Natural killer cell (primary cell): ENCODE results near the gene SLX9. TPM values are rescaled to one million over a fixed set of nuclear protein-coding genes. Genes with fewer than 3 reads are reported as not detected.

ENCODE experiments used
- ATAC-seq, 3 donors: fragments of 150-1000 bp in 2 of 3; fragments of 200-7000 bp in 1 of 3; cut with Tn5 transposase; 1 replicate in 1 of 3; 2 replicates in 2 of 3; pipeline ENCODE4 v1.10.0; 2021; ENCODE audit warnings: mild to moderate bottlenecking in 2 of 3, moderate library complexity in 2 of 3
- DNase-seq, 2 donors: peaks; one replicate each; pipeline versions ENCODE4 v3.0.0 to v3.0.0-alpha.2; 2013 to 2021; ENCODE audit warnings: mixed read lengths in 1 of 2
- H3K27ac ChIP-seq: one replicate; pipeline ENCODE4 v1.5.1; 2013; ENCODE audit warnings: mild to moderate bottlenecking, low read length
- H3K27me3 ChIP-seq: one replicate; pipeline ENCODE4 v1.6.1; 2013; ENCODE audit warnings: low read length; ENCODE audit not compliant: control insufficient read depth, insufficient read depth
- H3K36me3 ChIP-seq: one replicate; pipeline ENCODE4 v1.6.1; 2013; ENCODE audit warnings: low read length; ENCODE audit not compliant: control insufficient read depth, insufficient read depth
- H3K4me1 ChIP-seq: one replicate; pipeline ENCODE4 v1.6.1; 2013; ENCODE audit warnings: low read length; ENCODE audit not compliant: control insufficient read depth, insufficient read depth
- H3K4me3 ChIP-seq: one replicate; pipeline ENCODE4 v1.5.1; 2013; ENCODE audit warnings: low read length
- H3K9me3 ChIP-seq: one replicate; pipeline ENCODE4 v1.6.1; 2013; ENCODE audit warnings: low read length; ENCODE audit not compliant: control insufficient read depth, insufficient read depth
- H3K27ac Mint-ChIP-seq, 2 donors: one replicate each; pipeline ENCODE4 v1.8.0; 2022; ENCODE audit warnings: mild to moderate bottlenecking in 2 of 2, mixed read lengths in 2 of 2, moderate library complexity in 1 of 2
- H3K27me3 Mint-ChIP-seq, 2 donors: one replicate each; pipeline ENCODE4 v1.8.0; 2022; ENCODE audit warnings: low read depth in 2 of 2, mixed read lengths in 2 of 2
- H3K36me3 Mint-ChIP-seq: one replicate; pipeline ENCODE4 v1.8.0; 2022; ENCODE audit warnings: mixed read lengths
- H3K4me1 Mint-ChIP-seq, 2 donors: one replicate each; pipeline ENCODE4 v1.8.0; 2022; ENCODE audit warnings: mixed read lengths in 2 of 2
- H3K4me3 Mint-ChIP-seq: one replicate; pipeline ENCODE4 v1.8.0; 2022; ENCODE audit warnings: mild to moderate bottlenecking, moderate library complexity, mixed read lengths
- H3K9me3 Mint-ChIP-seq, 2 donors: one replicate each; pipeline ENCODE4 v1.8.0; 2022; ENCODE audit warnings: mixed read lengths in 2 of 2
- whole genome bisulfite sequencing: methylation state at CpG from one replicate; pipeline ENCODE4 v1.1.7; 2013; ENCODE audit warnings: missing lambda C conversion rate; ENCODE audit not compliant: insufficient coverage; 5-methylcytosine and 5-hydroxymethylcytosine counted together
- intact Hi-C: fragments of 100-400 bp; cut with micrococcal nuclease; formaldehyde crosslinking; loops from one replicate; pipeline ENCODE4 v1.14.2; 2022
- total RNA-seq, 4 donors: library from RNA; stranded (reverse); fragments of 120-200 nt in 1 of 4; gene quantifications; one replicate each; pipeline versions ENCODE4 v1.2.3 to v1.2.4, GENCODE V29; 2013 to 2022
- TF ChIP-seq, protein P1 (sequence below): fragments of 200-600 bp; IDR thresholded peaks from one replicate; pipeline ENCODE4 v1.8.0; 2022; ENCODE audit warnings: antibody characterized with exemption

Gene SLX9
- total RNA-seq, 3 donors from 2014 or later (not counting 1 experiment from before 2014, with no cell fraction given), result 12.8 to 22.9 (median 20.0) TPM

DNA sequence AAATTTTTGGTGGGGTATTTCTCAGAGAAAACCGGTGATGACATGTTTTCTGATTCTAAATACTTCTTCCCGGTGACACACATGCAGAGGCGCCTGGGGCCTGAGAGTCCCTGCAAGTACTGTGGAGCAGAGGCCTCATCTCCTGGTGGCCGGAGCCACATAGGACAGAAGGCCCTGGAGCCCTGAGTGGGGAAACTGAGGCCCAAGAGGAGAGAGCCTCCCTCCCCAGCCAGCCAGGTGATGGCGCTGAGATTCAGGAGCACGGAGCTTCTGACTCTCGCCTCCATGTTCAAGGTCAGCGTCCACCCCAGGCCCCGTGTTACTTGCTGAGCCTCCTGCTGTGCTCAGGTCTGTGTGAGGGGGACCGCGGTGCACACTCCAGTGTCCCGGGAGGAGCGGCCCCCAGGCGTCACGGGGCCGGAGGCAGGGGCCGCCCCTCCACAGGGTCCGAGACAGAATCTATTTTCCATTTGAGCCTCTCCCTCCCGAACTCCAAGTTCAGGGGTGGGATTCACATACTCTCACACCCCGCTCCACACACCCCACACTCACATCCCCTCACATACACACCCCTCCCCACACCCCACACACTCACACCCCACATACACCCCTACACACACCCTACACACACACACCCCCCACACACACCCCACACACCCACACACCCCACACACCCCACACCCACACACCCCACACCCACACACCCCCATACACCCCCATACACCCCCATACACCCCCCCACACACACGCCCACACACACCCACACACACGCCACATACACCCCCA, 43.8 kb downstream of the SLX9 start:
- ATAC-seq, result no peak
- intact Hi-C loops, result no loop called here
- no peak for DNase-seq
- H3K9me3 Mint-ChIP-seq, result no peaks in the 10 kb centered on the region
- H3K36me3 Mint-ChIP-seq, result no peaks in the 10 kb centered on the region
- TF ChIP-seq, protein P1, sequence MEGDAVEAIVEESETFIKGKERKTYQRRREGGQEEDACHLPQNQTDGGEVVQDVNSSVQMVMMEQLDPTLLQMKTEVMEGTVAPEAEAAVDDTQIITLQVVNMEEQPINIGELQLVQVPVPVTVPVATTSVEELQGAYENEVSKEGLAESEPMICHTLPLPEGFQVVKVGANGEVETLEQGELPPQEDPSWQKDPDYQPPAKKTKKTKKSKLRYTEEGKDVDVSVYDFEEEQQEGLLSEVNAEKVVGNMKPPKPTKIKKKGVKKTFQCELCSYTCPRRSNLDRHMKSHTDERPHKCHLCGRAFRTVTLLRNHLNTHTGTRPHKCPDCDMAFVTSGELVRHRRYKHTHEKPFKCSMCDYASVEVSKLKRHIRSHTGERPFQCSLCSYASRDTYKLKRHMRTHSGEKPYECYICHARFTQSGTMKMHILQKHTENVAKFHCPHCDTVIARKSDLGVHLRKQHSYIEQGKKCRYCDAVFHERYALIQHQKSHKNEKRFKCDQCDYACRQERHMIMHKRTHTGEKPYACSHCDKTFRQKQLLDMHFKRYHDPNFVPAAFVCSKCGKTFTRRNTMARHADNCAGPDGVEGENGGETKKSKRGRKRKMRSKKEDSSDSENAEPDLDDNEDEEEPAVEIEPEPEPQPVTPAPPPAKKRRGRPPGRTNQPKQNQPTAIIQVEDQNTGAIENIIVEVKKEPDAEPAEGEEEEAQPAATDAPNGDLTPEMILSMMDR, result no peak
- H3K4me3 Mint-ChIP-seq, result no peak overlapping the region
- WGBS, result 96% methylated on average over 20 of the region's 22 CpGs
- Histone ChIP-seq H3K36me3 (no peaks in the 10 kb centered on the region), H3K27ac (no peak overlapping the region), H3K9me3 (no peaks in the 10 kb centered on the region), H3K4me3 (no peak overlapping the region), H3K27me3 (no peaks in the 10 kb centered on the region), H3K4me1 (no peaks in the 10 kb centered on the region)
- no peaks in the 10 kb centered on the region for H3K4me1 Mint-ChIP-seq
- no peaks in the 10 kb centered on the region for H3K27me3 Mint-ChIP-seq
- H3K27ac Mint-ChIP-seq, result no peak overlapping the region

DNA sequence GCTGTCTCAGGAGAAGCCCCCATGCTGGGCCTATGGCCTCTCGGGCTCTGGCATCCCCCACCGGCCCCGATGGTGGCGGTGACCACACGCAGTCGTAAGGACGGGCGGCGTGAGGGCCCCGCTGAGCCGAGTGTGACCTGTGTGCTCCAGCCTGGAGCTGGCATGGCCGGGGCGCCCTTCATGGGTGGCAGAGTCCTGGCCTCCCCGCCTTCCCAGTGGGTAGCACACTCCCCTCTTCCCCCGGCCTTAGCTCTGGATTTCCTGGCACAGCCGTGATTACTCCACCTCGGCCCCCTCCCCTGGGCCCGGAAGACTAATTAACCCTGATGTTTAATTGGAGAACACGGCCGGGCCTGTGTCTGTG, 44.6 kb downstream of the SLX9 start:
- no peaks in the 10 kb centered on the region for H3K9me3 Mint-ChIP-seq
- Histone ChIP-seq H3K9me3 (no peaks in the 10 kb centered on the region), H3K27me3 (no peaks in the 10 kb centered on the region), H3K4me1 (no peaks in the 10 kb centered on the region), H3K4me3 (no peak overlapping the region), H3K27ac (no peak overlapping the region), H3K36me3 (no peaks in the 10 kb centered on the region)
- H3K4me1 Mint-ChIP-seq, result no peaks in the 10 kb centered on the region
- ATAC-seq, result no peak
- H3K27me3 Mint-ChIP-seq, result no peaks in the 10 kb centered on the region
- no peak overlapping the region for H3K27ac Mint-ChIP-seq
- no peak for DNase-seq
- 86% methylated on average over 20 of the region's 20 CpGs for WGBS
- TF ChIP-seq, protein P1, result no peak
- no peak overlapping the region for H3K4me3 Mint-ChIP-seq
- intact Hi-C loops, result no loop called here
- H3K36me3 Mint-ChIP-seq, result no peaks in the 10 kb centered on the region

DNA sequence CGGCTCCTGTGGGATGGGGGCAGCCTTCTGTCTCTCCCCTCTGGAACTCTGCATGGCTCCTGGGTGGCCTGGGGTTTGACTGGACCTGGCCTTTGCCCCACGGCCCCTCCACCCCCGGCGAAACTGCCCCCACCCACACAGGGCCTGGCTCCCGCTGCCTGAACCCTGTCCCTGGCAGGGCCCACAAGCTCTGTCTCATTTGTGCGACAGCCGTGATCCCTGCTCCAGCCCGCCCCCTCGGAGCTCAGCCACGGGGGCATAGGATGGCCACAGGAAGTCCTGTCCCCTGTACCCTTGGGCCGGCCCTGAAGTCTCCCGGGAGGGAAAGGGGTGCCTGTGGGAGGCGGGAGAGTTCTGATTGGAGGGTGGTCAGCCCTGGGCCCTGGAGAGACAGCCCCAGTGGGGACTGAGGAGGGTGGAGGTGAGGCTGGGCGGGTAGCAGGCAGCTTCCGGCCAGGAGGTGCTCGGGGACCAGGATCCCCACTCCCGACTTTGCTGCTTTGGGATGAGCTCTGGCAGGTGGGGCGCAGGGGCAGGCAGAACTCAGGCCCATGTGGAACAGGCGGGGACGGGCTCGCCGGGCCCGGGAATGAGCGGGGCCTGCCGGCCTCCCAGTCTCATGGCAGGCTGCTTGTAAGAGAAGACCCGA, 45.1 kb downstream of the SLX9 start:
- no peak for ATAC-seq
- WGBS, result 72% methylated on average over 25 of the region's 26 CpGs
- Mint-ChIP-seq H3K27ac (no peak overlapping the region), H3K27me3 (no peaks in the 10 kb centered on the region), H3K9me3 (no peaks in the 10 kb centered on the region), H3K4me1 (no peaks in the 10 kb centered on the region), H3K36me3 (no peaks in the 10 kb centered on the region), H3K4me3 (no peak overlapping the region)
- no peaks in the 10 kb centered on the region for H3K9me3 ChIP-seq
- H3K27me3 ChIP-seq, result no peaks in the 10 kb centered on the region
- no peaks in the 10 kb centered on the region for H3K36me3 ChIP-seq
- intact Hi-C loops, result no loop called here
- H3K27ac ChIP-seq, result no peak overlapping the region
- no peak for DNase-seq
- no peaks in the 10 kb centered on the region for H3K4me1 ChIP-seq
- no peak overlapping the region for H3K4me3 ChIP-seq
- TF ChIP-seq, protein P1, result no peak
